Ectodermal cell (in vitro differentiated cells): ENCODE data around the gene PAM.
A peak's percentile ranks its signal among the peaks of the same experiment; 100 is the strongest.
"Not testable (repeated sequence)": the region's sequence is repeated elsewhere in the genome, so short reads cannot be mapped to it uniquely, and the experiment has no call there.

Experiments used
- H3K27ac ChIP-seq: 2 replicates; pipeline ENCODE4 v1.7.0; 2013; ENCODE audit warnings: mild to moderate bottlenecking, low read depth, low read length; ENCODE audit not compliant: insufficient read depth, poor library complexity, severe bottlenecking
- H3K27me3 ChIP-seq: 2 replicates; pipeline ENCODE4 v1.7.0; 2013; ENCODE audit warnings: mild to moderate bottlenecking, low read length; ENCODE audit not compliant: insufficient read depth, control insufficient read depth, poor library complexity, severe bottlenecking
- H3K36me3 ChIP-seq: one replicate; pipeline ENCODE4 v1.7.0; 2013; ENCODE audit warnings: low read length; ENCODE audit not compliant: control insufficient read depth, insufficient read depth
- H3K4me1 ChIP-seq: one replicate; pipeline ENCODE4 v1.7.0; 2013; ENCODE audit warnings: low read length; ENCODE audit not compliant: control insufficient read depth, insufficient read depth
- H3K4me3 ChIP-seq: 2 replicates; pipeline ENCODE4 v1.7.0; 2013; ENCODE audit warnings: low read depth, low read length, control low read depth; ENCODE audit not compliant: insufficient read depth
- H3K9me3 ChIP-seq: 2 replicates; pipeline ENCODE4 v1.7.0; 2013; ENCODE audit warnings: mild to moderate bottlenecking, low read length, moderate library complexity; ENCODE audit not compliant: control insufficient read depth
- WGBS, 2 experiments: methylation state at CpG; one replicate each; pipeline ENCODE4 v1.1.7; 2013; ENCODE audit warnings: missing lambda C conversion rate in 2 of 2; 5-methylcytosine and 5-hydroxymethylcytosine counted together

The PAM gene

GRCh38 chr5:102903074-102903871, 148.2 kb downstream of the PAM start:
- 88 to 96% methylated on average over 7 of the region's 7 CpGs for WGBS, 2 experiments
- no peaks in the 10 kb centered on the region for H3K4me1 ChIP-seq
- no peaks in the 10 kb centered on the region for H3K9me3 ChIP-seq
- no peaks in the 10 kb centered on the region for H3K27me3 ChIP-seq
- no peak overlapping the region for H3K4me3 ChIP-seq
- H3K27ac ChIP-seq, result no peak overlapping the region
- H3K36me3 ChIP-seq, result peaks cover 16% of the 10 kb centered on the region

GRCh38 chr5:102905056-102905455, 150.0 kb downstream of the PAM start:
- Histone ChIP-seq H3K4me1 (peaks cover 4% of the 10 kb centered on the region), H3K36me3 (peaks cover 16% of the 10 kb centered on the region), H3K27me3 (no peaks in the 10 kb centered on the region), H3K27ac (no peak overlapping the region), H3K9me3 (no peaks in the 10 kb centered on the region), H3K4me3 (no peak overlapping the region)
- WGBS, 2 experiments, result 92 to 100% methylated on average over 1 of the region's 1 CpG

- no CpG with 5 or more reads among the region's 2 CpGs for WGBS, 2 experiments
- H3K4me3 ChIP-seq, H3K27me3 ChIP-seq, H3K9me3 ChIP-seq, H3K27ac ChIP-seq: not testable (repeated sequence)
- Histone ChIP-seq H3K4me1 (peaks cover 10% of the 10 kb centered on the region), H3K36me3 (peaks cover 16% of the 10 kb centered on the region)
Measured at GRCh38 chr5:102907099-102907498, 152.0 kb downstream of the PAM start.

GRCh38 chr5:102910240-102911226, 155.4 kb downstream of the PAM start:
- Histone ChIP-seq H3K4me3 (no peak overlapping the region), H3K4me1 (peaks cover 10% of the 10 kb centered on the region), H3K27me3 (no peaks in the 10 kb centered on the region), H3K9me3 (no peaks in the 10 kb centered on the region), H3K36me3 (peaks cover 17% of the 10 kb centered on the region), H3K27ac (no peak overlapping the region)
- 86 to 94% methylated on average over 5 to 6 of the region's 6 CpGs for WGBS, 2 experiments

GRCh38 chr5:102911973-102912372, 156.9 kb downstream of the PAM start:
- H3K4me3 ChIP-seq, result no peak overlapping the region
- no peaks in the 10 kb centered on the region for H3K9me3 ChIP-seq
- H3K36me3 ChIP-seq, result peaks cover 5% of the 10 kb centered on the region
- no peaks in the 10 kb centered on the region for H3K27me3 ChIP-seq
- 90 to 96% methylated on average over 1 to 2 of the region's 2 CpGs for WGBS, 2 experiments
- H3K4me1 ChIP-seq, result peaks cover 13% of the 10 kb centered on the region
- H3K27ac ChIP-seq, result no peak overlapping the region

GRCh38 chr5:102916109-102916508, 161.0 kb downstream of the PAM start:
- Histone ChIP-seq H3K9me3 (no peaks in the 10 kb centered on the region), H3K27ac (no peak overlapping the region), H3K4me3 (no peak overlapping the region), H3K4me1 (peaks cover 26% of the 10 kb centered on the region), H3K36me3 (peaks cover 5% of the 10 kb centered on the region), H3K27me3 (no peaks in the 10 kb centered on the region)

- peaks cover 4% of the 10 kb centered on the region for H3K36me3 ChIP-seq
Measured at GRCh38 chr5:102918986-102919610, 164.0 kb downstream of the PAM start.

GRCh38 chr5:102920762-102921161, 165.7 kb downstream of the PAM start:
- H3K36me3 ChIP-seq, result peaks cover 2% of the 10 kb centered on the region
- 95 to 96% methylated on average over 4 to 5 of the region's 5 CpGs for WGBS, 2 experiments
- H3K4me1 ChIP-seq, result peaks cover 26% of the 10 kb centered on the region
- no peak overlapping the region for H3K4me3 ChIP-seq
- H3K27me3 ChIP-seq, result no peaks in the 10 kb centered on the region
- no peaks in the 10 kb centered on the region for H3K9me3 ChIP-seq
- no peak overlapping the region for H3K27ac ChIP-seq

More at GRCh38 chr5:102918986-102919610, 164.0 kb downstream of the PAM start:
- WGBS, 2 experiments, result no CpG with 5 or more reads among the region's 1 CpG
- Histone ChIP-seq H3K27me3 (no peaks in the 10 kb centered on the region), H3K4me1 (peaks cover 26% of the 10 kb centered on the region), H3K27ac (peak overlapping the region; percentile 47), H3K9me3 (no peaks in the 10 kb centered on the region), H3K4me3 (no peak overlapping the region)

GRCh38 chr5:102921341-102922044, 166.4 kb downstream of the PAM start:
- Histone ChIP-seq H3K9me3 (no peaks in the 10 kb centered on the region), H3K4me3 (no peak overlapping the region), H3K4me1 (peaks cover 26% of the 10 kb centered on the region), H3K36me3 (peaks cover 2% of the 10 kb centered on the region), H3K27me3 (no peaks in the 10 kb centered on the region), H3K27ac (no peak overlapping the region)
- WGBS, 2 experiments, result 100% methylated on average over 1 of the region's 1 CpG; no CpG with 5 or more reads in 1 of the 2 experiments
